Dermis lymphatic vessel endothelial cell (primary cell): Measurements from ENCODE around the gene RAPGEF4. TPM values are rescaled to one million over a fixed set of nuclear protein-coding genes. Genes with fewer than 3 reads are reported as not detected.

ENCODE experiments used
- total RNA-seq: library from RNA; depleted of rRNA; stranded (reverse); fragments of >200 nt; gene quantifications from 2 replicates; pipeline ENCODE4 v1.2.1, GENCODE V29; 2014

Gene RAPGEF4
- 18.8 and 23.8 TPM in 2 replicates for total RNA-seq

DNA sequence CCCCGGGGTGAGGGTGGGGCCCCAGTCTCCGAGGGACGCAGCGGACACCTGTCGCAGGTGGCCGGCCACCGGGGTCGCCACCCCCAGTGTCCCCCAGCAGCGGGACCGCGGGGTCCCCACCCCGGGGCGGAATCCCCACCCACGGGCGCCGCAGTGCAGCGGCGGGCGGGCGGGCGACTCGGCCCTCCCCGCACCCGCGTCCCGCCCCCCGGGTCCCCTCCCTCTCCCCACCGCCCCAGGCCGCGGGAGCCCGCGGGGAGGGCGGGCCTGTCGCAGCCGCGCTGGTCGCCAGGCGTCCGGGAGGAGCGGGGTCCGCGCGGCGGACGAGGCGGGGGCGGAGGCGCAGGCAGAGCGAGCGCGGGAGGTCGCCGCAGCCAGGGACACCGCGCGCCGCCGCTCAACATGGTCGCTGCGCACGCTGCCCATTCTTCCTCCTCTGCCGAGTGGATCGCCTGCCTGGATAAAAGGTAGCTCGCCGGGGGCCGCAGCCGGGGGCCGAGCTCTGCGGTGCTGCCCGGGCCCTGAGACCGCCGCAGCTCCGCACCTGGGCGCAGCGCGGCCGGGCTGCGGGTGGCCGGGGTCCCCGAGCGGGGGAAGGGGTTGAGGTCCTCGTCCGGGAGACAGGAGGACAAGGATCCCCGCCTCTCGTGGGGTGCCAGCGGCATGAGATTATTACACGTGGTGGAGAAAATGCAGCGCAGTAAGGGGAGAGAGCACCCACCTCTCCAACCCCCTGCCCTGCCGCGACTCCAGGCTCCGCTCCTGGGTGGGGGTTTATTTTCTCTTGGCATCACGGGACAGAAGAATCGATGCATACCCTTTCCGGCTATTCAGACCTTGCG lies at the start of gene RAPGEF4:
TSS of gene RAPGEF4 (plus strand) at position 264 of the 842 bp plus-strand sequence. CDS start at position 403, 139 bp downstream.

DNA sequence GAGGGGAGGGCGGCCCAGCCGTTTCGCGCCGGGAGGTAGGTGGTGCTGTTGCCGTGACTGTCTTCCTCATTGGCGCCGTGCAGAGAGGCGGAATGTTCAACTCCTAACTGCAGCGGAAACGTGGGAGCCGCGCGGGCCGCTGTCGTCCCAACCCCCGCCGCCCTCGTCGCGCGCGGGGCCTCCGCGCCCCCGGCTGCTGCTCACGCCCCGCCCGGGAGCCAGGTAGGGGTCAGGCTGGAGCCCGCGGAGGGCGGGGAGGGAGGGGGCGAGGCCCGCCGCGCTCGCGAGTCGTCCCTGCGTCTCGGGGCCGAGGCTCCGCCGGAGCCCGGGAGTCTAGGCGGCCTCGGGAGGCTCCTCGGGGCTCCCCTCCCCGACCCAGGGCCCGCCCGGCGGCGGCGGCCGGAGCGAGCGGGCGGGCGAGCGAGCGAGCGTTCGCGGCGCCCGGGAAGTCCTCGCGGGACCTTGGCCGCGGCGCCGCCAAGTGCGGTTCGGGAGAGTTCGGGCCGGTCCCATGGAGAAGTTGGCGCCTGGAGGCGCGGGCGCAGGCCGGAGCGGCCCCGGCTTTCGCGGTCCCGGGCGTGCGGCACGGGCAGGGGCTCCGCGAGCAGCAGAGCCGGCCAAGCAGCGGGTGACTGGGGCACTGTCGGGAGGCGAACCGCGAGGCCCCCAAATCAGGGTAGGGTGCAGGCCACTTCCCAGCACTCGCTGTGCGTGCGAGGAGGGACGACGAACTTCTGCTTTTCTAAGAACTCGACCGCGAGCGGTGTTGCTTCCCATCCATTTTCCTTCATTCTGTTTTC lies 340.3 kb downstream of the RAPGEF4 start, which contains the start of gene MAP3K20:
TSS of gene MAP3K20 (plus strand) at position 66 of the 800 bp plus-strand sequence. CDS start 15,186 bp downstream, outside the sequence.

Other genes with a start within 250 kb of the RAPGEF4 start
- gene PDK1, start 179.8 kb upstream of the RAPGEF4 start, total RNA-seq, result 6.3 and 8.8 TPM in 2 replicates